Activated T-cell treated with anti-CD3 and anti-CD28 coated beads for 1 hour (primary cell): ENCODE results near the gene PARN.
"Not testable (repeated sequence)": the region's sequence is repeated elsewhere in the genome, so short reads cannot be mapped to it uniquely, and the experiment has no call there.

Experiments used
- DNase-seq: peaks from one replicate; pipeline ENCODE4 v3.0.0-alpha.2; 2020; ENCODE audit warnings: low read depth

PARN gene

GRCh38 chr16:14472357-14472756, 157.7 kb downstream of the PARN start:
- DNase-seq = no peak

GRCh38 chr16:14470788-14471187, 159.3 kb downstream of the PARN start:
- DNase-seq = no peak

GRCh38 chr16:14465799-14466198, 164.3 kb downstream of the PARN start:
- no peak for DNase-seq

- DNase-seq = no peak
These were observed 165.3 kb downstream of the PARN start for GRCh38 chr16:14464796-14465195.

- DNase-seq = no peak
These were observed 165.9 kb downstream of the PARN start for GRCh38 chr16:14464192-14464591.

GRCh38 chr16:14462811-14463210, 167.2 kb downstream of the PARN start:
- no peak for DNase-seq

GRCh38 chr16:14460726-14461125, 169.3 kb downstream of the PARN start:
- DNase-seq = no peak

- no peak for DNase-seq
These were observed 171.5 kb downstream of the PARN start for GRCh38 chr16:14458576-14458975.

- no peak for DNase-seq
These were observed 173.1 kb downstream of the PARN start for GRCh38 chr16:14456793-14457481.

GRCh38 chr16:14455573-14455972, 174.5 kb downstream of the PARN start:
- DNase-seq = no peak

GRCh38 chr16:14454391-14454790, 175.7 kb downstream of the PARN start:
- DNase-seq = no peak

- DNase-seq = no peak
These were observed 178.0 kb downstream of the PARN start for GRCh38 chr16:14452066-14452465.

- no peak for DNase-seq
These were observed 179.2 kb downstream of the PARN start for GRCh38 chr16:14450846-14451245.

GRCh38 chr16:14449790-14450480, 180.1 kb downstream of the PARN start:
- DNase-seq = no peak

- DNase-seq = no peak
These were observed 180.7 kb downstream of the PARN start for GRCh38 chr16:14449334-14449733.

GRCh38 chr16:14448879-14449278, 181.2 kb downstream of the PARN start:
- no peak for DNase-seq

- DNase-seq = no peak
These were observed 182.3 kb downstream of the PARN start for GRCh38 chr16:14447783-14448182.

- no peak for DNase-seq
These were observed 183.3 kb downstream of the PARN start for GRCh38 chr16:14446796-14447195.

- no peak for DNase-seq
These were observed 183.9 kb downstream of the PARN start for GRCh38 chr16:14445937-14446715.

GRCh38 chr16:14444979-14445810, 184.9 kb downstream of the PARN start:
- no peak for DNase-seq

GRCh38 chr16:14441533-14441932, 188.5 kb downstream of the PARN start:
- not testable (repeated sequence) for DNase-seq

- no peak for DNase-seq
These were observed 191.8 kb downstream of the PARN start for GRCh38 chr16:14438256-14438655.
